HG02981 (cell line): Measurements from ENCODE around the gene PLA2R1.

Source experiments
- ATAC-seq: cut with Tn5 transposase; IDR thresholded peaks from one replicate; pipeline ENCODE4 v1.9.1; 2021; ENCODE audit warnings: mild to moderate bottlenecking, moderate library complexity; ENCODE audit not compliant: unreplicated experiment

PLA2R1 gene

DNA sequence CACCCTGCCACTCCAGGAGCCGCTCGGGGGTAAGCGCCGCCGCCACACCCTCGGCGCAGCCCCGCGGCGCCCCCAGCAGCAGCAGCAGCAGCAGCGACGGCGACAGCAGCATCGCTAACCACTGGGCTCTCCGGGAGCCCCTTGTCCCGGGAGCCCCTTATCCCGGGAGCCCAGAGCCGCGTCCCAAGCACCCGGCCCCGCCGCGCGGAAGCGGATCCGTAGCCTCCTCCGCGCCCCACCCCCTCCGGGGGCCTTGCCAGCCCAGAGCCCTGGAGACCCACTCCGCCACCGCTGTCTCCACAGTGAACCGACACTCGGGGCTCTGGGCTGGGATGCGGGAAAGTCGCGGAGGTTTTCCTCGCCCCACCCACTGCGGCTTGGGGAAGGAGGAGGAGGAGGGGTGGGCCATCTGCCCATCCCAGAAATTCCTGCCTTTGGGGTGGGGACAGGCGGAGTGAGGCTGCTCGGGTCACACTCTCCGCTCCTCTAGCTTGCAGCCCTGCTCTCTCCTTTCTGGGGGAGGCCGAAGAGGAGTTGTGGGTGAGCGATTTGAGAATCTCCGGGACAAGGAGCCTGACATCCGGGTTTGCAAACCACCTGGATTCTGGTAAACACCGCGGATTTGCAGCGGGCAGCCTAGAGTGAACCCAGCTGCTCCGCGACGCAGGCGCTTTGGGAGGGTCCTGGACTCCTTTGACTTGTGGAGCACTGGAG, at the start of gene PLA2R1:
Gene PLA2R1, minus strand, starts transcription at position 324 of the 714 bp plus-strand sequence. Its CDS starts 212 bp downstream, at position 112.
- ATAC-seq: no peak

DNA sequence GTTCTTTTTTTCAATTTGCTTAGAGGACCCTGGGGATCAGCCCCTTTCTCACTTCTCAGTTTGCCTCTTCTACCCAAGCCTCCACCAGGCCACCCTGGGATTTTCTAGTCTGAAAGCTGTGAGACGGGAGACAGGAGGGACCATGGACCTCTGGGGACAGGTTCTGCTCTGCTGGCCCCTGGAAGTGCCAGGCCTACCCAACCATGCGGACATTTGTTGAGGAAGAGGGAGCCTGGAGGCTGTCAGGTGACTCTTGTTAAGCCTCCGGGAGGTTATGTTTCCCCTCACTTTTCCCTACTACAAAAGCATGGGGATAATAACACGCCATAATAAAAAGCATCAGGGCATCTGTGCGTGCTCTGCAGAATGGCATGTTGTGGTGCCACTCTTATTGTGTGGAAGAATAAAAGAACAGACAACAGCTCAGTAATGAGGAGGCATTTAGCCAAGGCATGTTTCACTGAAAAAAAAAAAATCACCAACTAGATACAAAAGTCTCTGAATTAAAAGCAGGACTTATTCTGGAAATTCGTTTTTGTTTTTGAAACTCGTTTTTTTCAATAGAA, 48.3 kb upstream of the PLA2R1 start:
- ATAC-seq: no peak

DNA sequence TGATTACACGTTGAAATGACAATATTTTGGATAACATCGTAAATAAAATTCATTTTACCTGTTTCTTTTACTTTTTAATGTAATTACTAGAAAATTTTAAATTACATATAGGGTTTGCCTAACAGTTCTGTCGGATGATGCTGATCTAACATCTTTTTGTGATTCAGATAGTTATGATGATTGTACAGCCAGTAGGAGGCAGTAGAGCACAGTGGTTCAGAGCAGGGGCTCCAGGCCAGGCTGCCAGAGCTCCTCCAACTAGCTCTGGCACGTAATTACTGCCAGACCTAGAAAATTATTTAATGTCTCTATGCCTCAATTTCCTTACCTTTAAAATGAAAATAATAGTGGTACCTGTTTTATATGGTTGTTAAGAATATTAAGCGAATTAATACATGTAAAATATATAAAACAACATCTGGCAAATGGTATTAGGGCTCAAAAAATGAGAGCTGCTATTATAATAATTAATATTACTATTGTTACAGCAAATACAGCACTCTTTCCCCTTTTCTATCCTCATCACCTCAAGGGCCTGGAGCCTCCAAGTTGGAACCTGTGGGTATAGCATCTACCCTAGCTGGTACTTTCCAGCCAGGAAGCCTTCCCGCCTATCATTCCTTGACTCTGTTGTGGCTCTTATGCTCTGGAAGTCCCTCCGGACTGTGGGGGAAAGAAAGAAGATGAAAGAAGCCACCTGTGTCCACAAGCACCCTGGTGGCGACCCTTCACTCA, 47.7 kb upstream of the PLA2R1 start:
- peak; percentile 75 for ATAC-seq

GRCh38 chr2:160109243-160109642, 46.8 kb upstream of the PLA2R1 start:
- ATAC-seq: no peak

- no peak for ATAC-seq
These were observed 46.2 kb upstream of the PLA2R1 start for GRCh38 chr2:160108646-160109045.

DNA sequence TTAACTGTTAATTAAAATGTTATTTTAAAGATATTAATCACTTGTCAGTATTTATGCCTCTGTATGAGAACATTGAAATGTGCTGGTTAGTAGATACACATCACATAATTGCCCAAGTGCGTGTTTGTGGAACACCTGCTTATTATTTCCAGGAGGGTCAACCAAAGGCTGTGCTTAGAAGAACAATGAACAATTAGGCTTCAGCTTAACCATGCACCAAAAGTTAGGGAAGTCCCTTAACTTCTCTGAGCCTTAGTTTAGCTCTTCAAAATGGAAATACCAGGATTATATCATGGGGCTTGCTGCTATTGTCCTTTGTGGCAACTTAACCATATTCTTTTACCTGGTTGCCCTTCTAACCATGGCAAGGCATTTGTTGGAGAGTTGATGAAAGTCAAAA, 43.0 kb upstream of the PLA2R1 start:
- ATAC-seq: no peak

GRCh38 chr2:160104115-160104514, 41.7 kb upstream of the PLA2R1 start:
- no peak for ATAC-seq

- no peak for ATAC-seq
These were observed 34.9 kb upstream of the PLA2R1 start for GRCh38 chr2:160097326-160097725.

DNA sequence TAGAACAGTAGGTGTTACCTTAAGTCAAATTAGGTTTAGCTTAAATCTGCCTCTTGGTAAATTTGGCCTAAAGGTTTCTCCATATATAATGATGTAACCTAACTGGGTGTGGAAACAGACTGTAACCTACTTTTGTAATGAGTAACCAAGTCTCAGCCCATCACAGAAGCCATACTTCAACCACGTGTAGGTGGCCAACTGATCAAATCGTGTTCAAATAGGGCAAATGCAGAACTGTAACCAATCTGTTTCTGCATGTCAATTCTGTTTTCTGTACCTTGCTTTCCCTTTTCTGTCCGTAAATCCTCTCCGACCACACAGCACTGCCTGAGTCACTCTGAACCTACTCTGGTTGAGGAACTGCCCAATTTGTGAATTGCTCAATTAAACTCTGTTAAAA, 34.0 kb upstream of the PLA2R1 start:
- ATAC-seq: peak; percentile 68

GRCh38 chr2:160092445-160092844, 30.0 kb upstream of the PLA2R1 start:
- ATAC-seq: no peak

DNA sequence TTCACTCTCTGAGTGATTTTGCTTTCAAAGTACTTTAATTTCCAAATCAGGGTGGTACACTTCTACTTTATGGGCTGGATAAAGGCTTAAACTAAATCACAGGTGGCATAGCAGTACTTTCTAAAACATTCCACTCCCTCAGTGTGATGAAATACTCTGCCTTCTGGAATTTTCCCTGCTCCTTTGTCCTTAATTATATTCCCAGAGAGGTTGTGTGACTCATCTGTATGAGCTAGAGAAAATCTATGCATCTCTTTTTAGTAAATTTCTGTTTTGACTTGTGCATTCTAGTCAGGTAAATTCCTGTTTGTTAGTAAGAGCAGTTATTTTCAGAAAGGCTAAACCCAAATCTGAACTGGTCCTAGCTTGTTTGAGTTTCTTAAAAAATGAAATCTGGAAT, 29.0 kb upstream of the PLA2R1 start:
- ATAC-seq: no peak

DNA sequence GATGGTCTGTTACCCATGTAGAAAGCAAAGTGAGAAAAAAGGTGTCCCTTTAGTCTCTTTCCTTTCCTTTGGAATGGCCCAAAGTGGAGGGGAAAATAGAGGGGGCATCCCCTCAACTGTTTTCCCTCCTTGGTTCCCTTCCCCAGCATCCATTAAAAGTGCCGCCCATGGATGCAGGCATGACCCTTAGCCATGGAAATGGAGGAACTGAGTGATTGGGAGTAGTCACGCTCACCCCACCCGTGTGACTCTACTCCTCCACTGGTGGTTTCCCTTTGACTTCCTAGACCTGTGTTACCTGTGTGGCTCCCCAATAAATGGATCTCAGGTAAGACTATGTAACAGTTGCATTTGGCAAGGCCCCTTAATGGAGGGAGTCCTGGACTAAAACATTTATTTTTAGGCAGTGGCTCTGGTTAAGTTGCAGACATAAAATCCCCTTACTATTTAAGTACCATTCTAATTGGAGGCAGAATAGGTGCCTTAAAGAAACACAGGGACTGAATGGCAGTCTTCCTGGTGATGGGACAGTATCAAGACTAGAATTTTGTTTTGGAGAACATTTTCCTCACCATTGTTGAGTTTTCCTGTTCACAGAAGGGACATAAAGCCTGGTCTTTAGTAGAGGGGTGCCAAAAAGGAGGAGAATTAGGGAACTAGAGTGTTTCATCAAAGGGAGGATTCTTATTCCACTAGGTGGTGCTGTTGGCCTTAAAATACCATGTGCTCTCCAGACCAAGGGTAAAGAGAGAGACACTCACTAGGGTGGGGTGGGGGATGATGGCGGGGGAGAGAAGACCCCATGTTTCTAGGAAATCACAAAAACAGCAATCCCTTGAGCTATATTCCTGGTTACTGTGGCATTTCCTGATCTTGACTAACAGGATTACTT, 25.7 kb upstream of the PLA2R1 start:
- no peak for ATAC-seq

- no peak for ATAC-seq
These were observed 23.2 kb upstream of the PLA2R1 start for GRCh38 chr2:160085662-160086061.

DNA sequence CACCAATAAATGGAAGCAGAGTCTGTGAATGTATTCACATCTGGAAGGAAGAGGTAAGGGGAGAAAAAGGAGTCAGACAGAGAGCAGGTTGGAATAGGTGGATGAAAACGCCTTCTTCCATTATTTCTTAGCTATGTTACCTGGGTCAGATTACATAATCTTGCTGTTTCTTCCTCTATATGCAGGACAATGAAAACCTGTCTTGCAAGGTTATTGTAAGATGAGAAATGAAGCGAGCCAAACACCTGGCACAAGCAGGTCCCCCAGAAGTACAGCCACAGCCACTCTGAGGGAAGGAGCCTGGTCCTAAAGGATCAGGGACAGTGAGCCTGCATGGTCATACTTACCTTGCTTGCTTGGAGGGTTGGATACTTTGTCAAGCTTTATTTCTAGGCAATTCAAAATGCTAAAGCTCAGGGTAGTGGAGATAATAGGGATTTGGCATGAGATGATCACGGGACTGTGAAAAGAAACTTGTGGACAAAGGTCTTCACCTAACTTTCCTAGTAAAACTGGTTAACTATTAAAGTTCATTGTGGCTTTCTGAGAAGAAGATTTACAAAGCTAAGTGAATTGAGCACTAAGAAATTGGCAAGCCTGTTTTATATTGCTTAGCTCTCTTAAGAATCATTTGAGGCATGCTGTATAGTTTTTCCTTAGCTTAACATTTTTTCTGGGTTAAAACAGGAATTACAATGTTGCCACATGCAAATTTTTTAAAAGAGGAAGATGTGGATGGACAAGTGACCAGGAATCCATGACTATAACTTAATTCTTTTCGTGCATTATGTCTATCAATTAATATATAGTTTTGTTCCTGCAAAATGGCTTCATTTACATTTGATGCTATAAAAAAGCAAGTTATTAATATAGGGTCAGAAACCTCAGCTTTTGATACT, 15.7 kb upstream of the PLA2R1 start:
- ATAC-seq: no peak

GRCh38 chr2:160076914-160077313, 14.5 kb upstream of the PLA2R1 start:
- ATAC-seq: no peak

DNA sequence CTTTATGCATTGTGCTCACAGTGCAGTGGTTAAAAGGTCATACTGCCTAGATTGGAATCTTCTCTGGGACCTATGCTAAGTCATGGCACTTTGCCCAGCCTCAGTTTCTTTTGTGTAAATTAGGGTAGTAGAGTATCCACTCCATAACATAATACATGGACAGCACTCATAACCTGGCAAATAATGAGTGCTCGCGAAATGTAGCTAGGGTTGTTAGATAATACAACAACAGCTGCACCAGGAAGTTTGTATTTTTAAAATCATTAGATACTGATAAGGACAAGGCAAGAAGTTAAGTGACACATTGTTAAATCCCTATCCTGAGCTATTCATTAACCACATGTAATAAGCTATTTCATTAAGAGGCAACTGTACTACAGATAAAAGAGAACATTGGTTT, 13.8 kb upstream of the PLA2R1 start:
- ATAC-seq: no peak

- no peak for ATAC-seq
These were observed 12.8 kb upstream of the PLA2R1 start for GRCh38 chr2:160075171-160075570.

DNA sequence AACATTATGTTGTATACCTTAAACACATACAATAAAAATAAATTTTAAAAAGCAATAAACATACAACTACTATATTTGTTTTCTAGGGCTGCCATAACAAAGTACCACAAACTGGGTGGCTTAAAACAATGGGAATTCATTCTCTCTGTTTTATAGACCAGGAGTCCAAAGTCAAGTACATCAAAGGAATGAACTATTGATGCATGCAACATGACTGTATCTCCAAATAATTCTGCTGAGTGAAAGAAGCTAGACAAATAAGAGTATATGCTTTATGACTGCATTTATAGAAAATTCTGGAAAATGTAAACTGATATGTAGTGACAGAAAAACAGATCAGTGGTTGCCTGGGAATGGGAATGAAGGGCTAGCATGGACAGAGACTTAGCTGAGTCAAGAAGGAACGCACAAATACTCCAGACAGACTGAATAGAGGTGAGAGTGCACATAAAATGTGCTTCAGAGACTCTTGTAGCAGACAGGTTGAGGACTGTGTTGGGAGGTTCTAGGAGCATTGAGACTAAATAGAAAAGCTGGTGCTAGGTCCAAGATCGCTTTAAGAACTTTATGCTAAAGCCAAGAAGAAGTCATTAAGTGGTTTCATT, 11.0 kb upstream of the PLA2R1 start:
- ATAC-seq: no peak

GRCh38 chr2:160068906-160069305, 6.5 kb upstream of the PLA2R1 start:
- no peak for ATAC-seq

GRCh38 chr2:160064916-160065315, 2.5 kb upstream of the PLA2R1 start:
- no peak for ATAC-seq
